HepG2 (cell line): ENCODE data around the gene MAPK11. TPM values are rescaled to one million over a fixed set of nuclear protein-coding genes. Genes with fewer than 3 reads are reported as not detected.
A peak's percentile ranks its signal among the peaks of the same experiment; 100 is the strongest.

Experiments used
- AFF4 ChIP-seq: sonication (generic); formaldehyde crosslinking; IDR thresholded peaks from 2 replicates; pipeline ENCODE4 v1.4.0; 2020; ENCODE audit warnings: missing genetic modification reagents
- ELF1 ChIP-seq: sonication (generic); formaldehyde crosslinking; IDR thresholded peaks from 2 replicates; pipeline ENCODE4 v1.4.0; 2020; ENCODE audit warnings: missing genetic modification reagents
- FOXK2 ChIP-seq: fragments of 450-650 bp; IDR thresholded peaks from 2 replicates; pipeline ENCODE4 v1.6.1; 2016
- HMG20B ChIP-seq: conservative IDR thresholded peaks from 2 replicates; pipeline ENCODE4 v1.6.1; 2016; ENCODE audit warnings: missing genetic modification reagents, missing compliant biosample characterization
- HOXA9 ChIP-seq: sonication (generic); formaldehyde crosslinking; IDR thresholded peaks from 2 replicates; pipeline ENCODE4 v1.8.1; 2022; ENCODE audit warnings: missing genetic modification reagents, mild to moderate bottlenecking, moderate library complexity, borderline replicate concordance
- MATR3 ChIP-seq: sonication (generic); formaldehyde crosslinking; IDR thresholded peaks from 2 replicates; pipeline ENCODE4 v1.4.0; 2020; ENCODE audit warnings: missing genetic modification reagents
- MBD4 ChIP-seq: IDR thresholded peaks from 2 replicates; pipeline ENCODE4 v1.6.1; 2012; ENCODE audit warnings: low read length, inconsistent platforms, borderline replicate concordance
- MYC ChIP-seq: sonication (generic); formaldehyde crosslinking; IDR thresholded peaks from 2 replicates; pipeline ENCODE4 v1.9.0; 2021; ENCODE audit warnings: missing genetic modification reagents, borderline replicate concordance
- MZF1 ChIP-seq: sonication (generic); formaldehyde crosslinking; IDR thresholded peaks from 2 replicates; pipeline ENCODE4 v1.8.1; 2023; ENCODE audit warnings: mild to moderate bottlenecking, missing genetic modification reagents, borderline replicate concordance
- SRSF9 ChIP-seq: fragments of 200-400 bp; formaldehyde crosslinking; IDR thresholded peaks from 2 replicates; pipeline ENCODE4 v1.6.1; 2018; ENCODE audit warnings: borderline replicate concordance, mild to moderate bottlenecking, low read depth, low read length; ENCODE audit not compliant: insufficient read depth, poor library complexity, severe bottlenecking
- STAG1 ChIP-seq: sonication (generic); formaldehyde crosslinking; IDR thresholded peaks from 2 replicates; pipeline ENCODE4 v1.4.0; 2020; ENCODE audit warnings: missing genetic modification reagents
- USF2 ChIP-seq, 2 experiments: sonication (generic) in 1 of 2; formaldehyde crosslinking in 1 of 2; IDR thresholded peaks; 2 replicates each; pipeline versions ENCODE4 v1.5.1 to v1.6.1; 2011 to 2020; ENCODE audit warnings: borderline replicate concordance in 1 of 2, low read depth in 1 of 2, low read length in 1 of 2, mild to moderate bottlenecking in 1 of 2, missing genetic modification reagents in 1 of 2, moderate library complexity in 1 of 2
- YEATS2 ChIP-seq: sonication (generic); formaldehyde crosslinking; IDR thresholded peaks from 2 replicates; pipeline ENCODE4 v1.4.0; 2020; ENCODE audit warnings: missing genetic modification reagents, borderline replicate concordance
- ZFP36 ChIP-seq: fragments of 150-350 bp; IDR thresholded peaks from 2 replicates; pipeline ENCODE4 v1.6.1; 2018; ENCODE audit warnings: borderline replicate concordance, low read length, low read depth; ENCODE audit not compliant: partially characterized antibody
- ZFP82 ChIP-seq: sonication (generic); formaldehyde crosslinking; IDR thresholded peaks from 2 replicates; pipeline ENCODE4 v1.5.1; 2020; ENCODE audit warnings: mild to moderate bottlenecking, missing genetic modification reagents, borderline replicate concordance
- ZNF121 ChIP-seq: sonication (generic); formaldehyde crosslinking; IDR thresholded peaks from 2 replicates; pipeline ENCODE4 v1.5.0; 2020; ENCODE audit warnings: mild to moderate bottlenecking, missing genetic modification reagents
- ZNF256 ChIP-seq: sonication (generic); formaldehyde crosslinking; conservative IDR thresholded peaks from 2 replicates; pipeline ENCODE4 v1.4.0; 2020; ENCODE audit warnings: missing genetic modification reagents
- ZNF263 ChIP-seq: sonication (generic); formaldehyde crosslinking; IDR thresholded peaks from 2 replicates; pipeline ENCODE4 v1.4.0; 2020; ENCODE audit warnings: missing genetic modification reagents
- ZNF362 ChIP-seq: sonication (generic); formaldehyde crosslinking; IDR thresholded peaks from 2 replicates; pipeline ENCODE4 v1.4.0; 2020; ENCODE audit warnings: missing genetic modification reagents, mild to moderate bottlenecking, borderline replicate concordance
- ZNF451 ChIP-seq: sonication (generic); formaldehyde crosslinking; IDR thresholded peaks from 2 replicates; pipeline ENCODE4 v1.5.0; 2020; ENCODE audit warnings: mild to moderate bottlenecking, missing genetic modification reagents
- ZNF589 ChIP-seq: sonication (generic); formaldehyde crosslinking; conservative IDR thresholded peaks from 2 replicates; pipeline ENCODE4 v1.8.0; 2022; ENCODE audit warnings: mild to moderate bottlenecking, moderate library complexity, missing genetic modification reagents
- ZNF768 ChIP-seq: sonication (generic); formaldehyde crosslinking; IDR thresholded peaks from 2 replicates; pipeline ENCODE4 v1.4.0; 2020; ENCODE audit warnings: missing genetic modification reagents
- ZNF878 ChIP-seq: sonication (generic); formaldehyde crosslinking; IDR thresholded peaks from 2 replicates; pipeline ENCODE4 v1.8.1; 2023; ENCODE audit warnings: mild to moderate bottlenecking, missing genetic modification reagents, moderate library complexity
- polyA plus RNA-seq, 8 experiments: library from polyadenylated mRNA; depleted of rRNA in 3 of 8; stranded (reverse) in 7 of 8; unstranded in 1 of 8; fragments of >200 nt; fragmentation: Illumina TruSeq in 4 of 8; extraction: Trizol in 4 of 8; gene quantifications; 2 replicates each; pipeline versions ENCODE4 v1.2.1 to v1.2.3, GENCODE V29; 2011 to 2016; ENCODE audit warnings: low read depth in 4 of 8, missing spikeins in 1 of 8, mixed read lengths in 1 of 8; ENCODE audit not compliant: insufficient read depth in 1 of 8
- total RNA-seq, 5 experiments: library from RNA; depleted of rRNA; stranded (reverse); fragments of >200 nt; fragmentation: Illumina TruSeq; extraction: Trizol; gene quantifications; 2 replicates each; pipeline ENCODE4 v1.2.3, GENCODE V29; 2016; ENCODE audit warnings: low read depth in 1 of 5

MAPK11 gene
- total and polyA plus RNA-seq, 2 of the 13 experiments (the other 11 are each of a cell fraction or from before 2014, with no cell fraction given) = 0.15 to 0.17 TPM

- no peak for TF ChIP-seq AFF4 (CRISPR knock-in tag)
- TF ChIP-seq ELF1 (CRISPR knock-in tag) = peak; percentile 64
- TF ChIP-seq ZNF121 = no peak
- no peak for TF ChIP-seq ZFP82 (CRISPR knock-in tag)
- no peak for TF ChIP-seq YEATS2
- no peak for TF ChIP-seq ZFP36
- no peak for TF ChIP-seq ZNF362 (CRISPR knock-in tag)
- TF ChIP-seq USF2 (IDR thresholded peaks at IDR 0.05; ENCODE audit: low read depth, low read length) = no peak
- TF ChIP-seq USF2 (CRISPR knock-in tag; IDR thresholded peaks at IDR 0.05; ENCODE audit: borderline replicate concordance) = no peak
- peak; percentile 25; the same call in 1 of the 2 replicates for TF ChIP-seq ZNF451 (CRISPR knock-in tag)
- TF ChIP-seq SRSF9 = no peak
- no peak for TF ChIP-seq STAG1
- no peak for TF ChIP-seq FOXK2
- TF ChIP-seq ZNF589 (CRISPR knock-in tag) = no peak
- no peak for TF ChIP-seq HOXA9 (CRISPR knock-in tag)
- no peak for TF ChIP-seq ZNF878
- no peak for TF ChIP-seq MYC (CRISPR knock-in tag)
- TF ChIP-seq ZNF256 = 0 out of 2 replicates have a peak, but pooled peaks have one; percentile 41
- no peak for TF ChIP-seq MBD4
- TF ChIP-seq MZF1 = no peak
- TF ChIP-seq ZNF263 (CRISPR knock-in tag) = no peak
- no peak for TF ChIP-seq MATR3
- no peak for TF ChIP-seq HMG20B (CRISPR knock-in tag)
- peak; percentile 50; the same call in 1 of the 2 replicates for TF ChIP-seq ZNF768 (CRISPR knock-in tag)
These were observed 19.4 kb downstream of the MAPK11 start, which contains the start of gene HDAC10 (continued) for GRCh38 chr22:50250555-50251476.
